CD4-positive, alpha-beta T cell (primary cell): ENCODE results near the gene ITGB6. TPM values are rescaled to one million over a fixed set of nuclear protein-coding genes. Genes with fewer than 3 reads are reported as not detected.

Experiments used
- ATAC-seq: fragments of 200-7000 bp; cut with Tn5 transposase; one replicate; pipeline ENCODE4 v1.10.0; 2022; ENCODE audit warnings: mild to moderate bottlenecking; ENCODE audit not compliant: poor library complexity
- CTCF ChIA-PET: fragments of 350-600 bp; sonication (Branson Sonifier 250); formaldehyde crosslinking; loops from one replicate; lab custom pipeline; 2021; ENCODE audit warnings: antibody characterized with exemption, inconsistent platforms; lab: Charles Lee
- POLR2A ChIA-PET: fragments of 350-600 bp; sonication (Branson Sonifier 250); formaldehyde crosslinking; loops from one replicate; lab custom pipeline; 2021; ENCODE audit warnings: antibody characterized with exemption, inconsistent platforms; lab: Charles Lee
- DNase-seq, 14 experiments: peaks; one replicate each; pipeline ENCODE4 v3.0.0-alpha.2; 2013 to 2020; ENCODE audit warnings: mixed read lengths in 2 of 14
- H3K27ac ChIP-seq, 2 donors: one replicate each; pipeline versions ENCODE4 v1.5.1 to v1.7.0; 2013; ENCODE audit warnings: low read length in 2 of 2, low read depth in 1 of 2, mild to moderate bottlenecking in 1 of 2
- H3K27me3 ChIP-seq, 2 experiments: 1 replicate in 1 of 2; 2 replicates in 1 of 2; pipeline versions ENCODE4 v1.6.1 to v1.7.0; 2013; ENCODE audit warnings: low read length in 2 of 2, control low read depth in 1 of 2, mild to moderate bottlenecking in 1 of 2, moderate library complexity in 1 of 2; ENCODE audit not compliant: insufficient read depth in 2 of 2, control insufficient read depth in 1 of 2
- H3K36me3 ChIP-seq: one replicate; pipeline ENCODE4 v1.6.1; 2013; ENCODE audit warnings: low read length, control low read depth; ENCODE audit not compliant: insufficient read depth
- H3K4me1 ChIP-seq: one replicate; pipeline ENCODE4 v1.6.1; 2013; ENCODE audit warnings: low read length, control low read depth; ENCODE audit not compliant: insufficient read depth
- H3K4me3 ChIP-seq: one replicate; pipeline ENCODE4 v1.5.1; 2013; ENCODE audit warnings: mild to moderate bottlenecking, low read length, moderate library complexity
- H3K9me3 ChIP-seq, 2 experiments: 1 replicate in 1 of 2; 2 replicates in 1 of 2; pipeline versions ENCODE4 v1.6.1 to v1.7.0; 2013; ENCODE audit warnings: low read length in 2 of 2, mild to moderate bottlenecking in 2 of 2, control low read depth in 1 of 2, moderate library complexity in 1 of 2; ENCODE audit not compliant: control insufficient read depth in 1 of 2, insufficient read depth in 1 of 2
- H3K27ac Mint-ChIP-seq: one replicate; pipeline ENCODE4 v1.8.0; 2020; ENCODE audit warnings: mixed read lengths
- H3K27me3 Mint-ChIP-seq: one replicate; pipeline ENCODE4 v1.8.0; 2021; ENCODE audit warnings: mixed read lengths
- H3K36me3 Mint-ChIP-seq: one replicate; pipeline ENCODE4 v1.8.0; 2021; ENCODE audit warnings: low read depth, mixed read lengths
- H3K4me1 Mint-ChIP-seq: one replicate; pipeline ENCODE4 v1.8.0; 2021; ENCODE audit warnings: low read depth, mixed read lengths
- H3K4me3 Mint-ChIP-seq: one replicate; pipeline ENCODE4 v1.8.0; 2020; ENCODE audit warnings: mild to moderate bottlenecking, mixed read lengths
- H3K9me3 Mint-ChIP-seq: one replicate; pipeline ENCODE4 v1.8.0; 2020; ENCODE audit warnings: mixed read lengths
- intact Hi-C, 2 experiments: fragments of 100-400 bp; cut with DNase I in 1 of 2; cut with micrococcal nuclease in 1 of 2; formaldehyde crosslinking; loops; one replicate each; pipeline versions ENCODE4 v1.15.1 to v1.9.0; 2023 to 2025; cut with DNase I, micrococcal nuclease
- total RNA-seq, 174 experiments: library from RNA in 2 of 174; stranded (reverse) in 2 of 174; gene quantifications; one replicate each; pipeline ENCODE4 v1.2.3 and lab custom pipeline; 2021 to 2026
- TF ChIP-seq, protein P1 (sequence below): fragments of 200-600 bp; IDR thresholded peaks from one replicate; pipeline ENCODE4 v1.8.0; 2022; ENCODE audit warnings: antibody characterized with exemption, mild to moderate bottlenecking

ITGB6 gene
- total RNA-seq, 2 experiments from 2014 or later, result not detected

DNA sequence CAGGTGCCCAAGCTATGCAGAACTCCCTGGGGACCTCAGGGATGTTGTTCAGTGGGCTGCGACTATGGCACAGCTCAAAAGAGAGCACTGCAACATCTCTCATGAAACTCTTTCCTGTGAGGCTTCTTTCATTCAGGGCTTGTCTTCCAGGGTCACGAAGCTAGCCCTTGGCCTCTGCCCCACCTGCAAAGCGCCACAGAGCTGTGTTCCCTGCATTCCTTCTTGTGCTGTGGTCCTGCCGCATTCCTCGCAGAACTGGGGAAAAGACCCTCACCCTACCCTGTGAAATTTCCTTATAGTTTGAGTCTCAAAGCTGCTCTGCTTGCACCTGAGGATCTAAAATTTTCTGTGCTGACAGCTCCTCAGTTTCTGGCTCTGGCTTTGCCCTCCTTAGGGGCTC lies 26.3 kb upstream of the ITGB6 start:
- TF ChIP-seq, protein P1, sequence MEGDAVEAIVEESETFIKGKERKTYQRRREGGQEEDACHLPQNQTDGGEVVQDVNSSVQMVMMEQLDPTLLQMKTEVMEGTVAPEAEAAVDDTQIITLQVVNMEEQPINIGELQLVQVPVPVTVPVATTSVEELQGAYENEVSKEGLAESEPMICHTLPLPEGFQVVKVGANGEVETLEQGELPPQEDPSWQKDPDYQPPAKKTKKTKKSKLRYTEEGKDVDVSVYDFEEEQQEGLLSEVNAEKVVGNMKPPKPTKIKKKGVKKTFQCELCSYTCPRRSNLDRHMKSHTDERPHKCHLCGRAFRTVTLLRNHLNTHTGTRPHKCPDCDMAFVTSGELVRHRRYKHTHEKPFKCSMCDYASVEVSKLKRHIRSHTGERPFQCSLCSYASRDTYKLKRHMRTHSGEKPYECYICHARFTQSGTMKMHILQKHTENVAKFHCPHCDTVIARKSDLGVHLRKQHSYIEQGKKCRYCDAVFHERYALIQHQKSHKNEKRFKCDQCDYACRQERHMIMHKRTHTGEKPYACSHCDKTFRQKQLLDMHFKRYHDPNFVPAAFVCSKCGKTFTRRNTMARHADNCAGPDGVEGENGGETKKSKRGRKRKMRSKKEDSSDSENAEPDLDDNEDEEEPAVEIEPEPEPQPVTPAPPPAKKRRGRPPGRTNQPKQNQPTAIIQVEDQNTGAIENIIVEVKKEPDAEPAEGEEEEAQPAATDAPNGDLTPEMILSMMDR, result no peak
- peaks cover 4% of the 10 kb centered on the region for H3K4me1 ChIP-seq
- Mint-ChIP-seq H3K27me3 (no peaks in the 10 kb centered on the region), H3K9me3 (no peaks in the 10 kb centered on the region), H3K27ac (no peak overlapping the region), H3K4me3 (no peak overlapping the region), H3K4me1 (peaks cover 16% of the 10 kb centered on the region), H3K36me3 (no peaks in the 10 kb centered on the region)
- no peak overlapping the region for H3K27ac ChIP-seq
- CTCF ChIA-PET, result interaction anchor here (0.7 to 1.6 kb wide), 2 partner anchors 16 to 25 kb away, joined by 3 read pairs; no protein-coding TSS in a partner anchor
- intact Hi-C loops, result no loop called here
- H3K4me3 ChIP-seq, result no peak overlapping the region
- ATAC-seq (no peak), DNase-seq (no peak)
- H3K27me3 ChIP-seq, result no peaks in the 10 kb centered on the region
- POLR2A ChIA-PET, result no interaction called here
- no peaks in the 10 kb centered on the region for H3K9me3 ChIP-seq
- no peaks in the 10 kb centered on the region for H3K36me3 ChIP-seq

DNA sequence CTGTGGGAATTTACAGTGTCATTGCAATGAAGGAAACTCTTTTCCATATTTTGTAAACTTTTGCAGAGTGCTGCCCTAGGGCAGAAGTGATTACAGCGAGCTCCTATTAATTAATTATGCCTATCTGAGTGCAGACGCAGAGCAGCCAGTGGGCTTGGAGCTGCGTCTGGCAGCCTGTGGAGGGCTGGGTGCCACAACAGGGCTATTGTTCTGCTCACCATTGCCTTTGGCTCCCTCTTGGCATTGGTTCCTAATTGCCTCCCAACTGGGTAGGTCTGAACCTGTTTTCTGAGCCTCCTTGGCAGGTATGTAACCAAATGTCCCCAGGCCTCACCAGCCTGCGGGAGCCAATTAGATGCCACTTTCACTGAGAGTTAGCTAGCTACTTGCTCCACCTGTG lies 25.6 kb upstream of the ITGB6 start:
- CTCF ChIA-PET, result interaction anchor here (0.7 to 1.6 kb wide), 2 partner anchors 16 to 26 kb away, joined by 3 read pairs; no protein-coding TSS in a partner anchor
- Histone ChIP-seq H3K27me3 (no peaks in the 10 kb centered on the region), H3K4me3 (no peak overlapping the region), H3K27ac (no peak overlapping the region), H3K36me3 (no peaks in the 10 kb centered on the region), H3K4me1 (peaks cover 9% of the 10 kb centered on the region), H3K9me3 (no peaks in the 10 kb centered on the region)
- Mint-ChIP-seq H3K27me3 (no peaks in the 10 kb centered on the region), H3K4me1 (peaks cover 22% of the 10 kb centered on the region), H3K36me3 (no peaks in the 10 kb centered on the region), H3K27ac (no peak overlapping the region), H3K4me3 (no peak overlapping the region), H3K9me3 (no peaks in the 10 kb centered on the region)
- DNase-seq, result no peak
- TF ChIP-seq, protein P1, result no peak
- POLR2A ChIA-PET, result no interaction called here
- no peak for ATAC-seq
- intact Hi-C loops, result no loop called here

DNA sequence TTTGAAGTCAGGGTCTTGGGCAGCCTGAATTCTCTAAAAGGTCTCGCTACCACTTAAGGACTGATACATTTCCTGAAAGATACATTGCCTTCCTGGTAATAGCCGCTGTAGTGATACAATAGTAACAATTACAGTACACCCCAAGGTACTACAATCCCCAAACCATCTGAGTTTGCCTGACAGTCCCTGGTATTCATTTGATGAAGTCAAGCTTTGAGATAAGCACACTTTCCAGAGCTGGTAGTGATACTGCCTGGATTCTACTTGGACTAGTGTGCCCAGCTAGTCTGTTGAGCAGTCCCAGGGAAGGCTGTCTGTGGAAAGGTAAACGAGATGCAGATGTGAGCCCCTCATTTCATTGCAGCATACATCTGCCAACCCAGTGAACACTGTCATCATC lies 24.4 kb upstream of the ITGB6 start:
- Histone ChIP-seq H3K9me3 (no peaks in the 10 kb centered on the region), H3K4me3 (no peak overlapping the region), H3K36me3 (no peaks in the 10 kb centered on the region), H3K27ac (no peak overlapping the region), H3K27me3 (no peaks in the 10 kb centered on the region), H3K4me1 (peaks cover 12% of the 10 kb centered on the region)
- Mint-ChIP-seq H3K36me3 (no peaks in the 10 kb centered on the region), H3K27me3 (no peaks in the 10 kb centered on the region), H3K4me3 (no peak overlapping the region), H3K9me3 (no peaks in the 10 kb centered on the region), H3K27ac (no peak overlapping the region), H3K4me1 (peaks cover 33% of the 10 kb centered on the region)
- ATAC-seq (no peak), DNase-seq (no peak)
- POLR2A ChIA-PET, result no interaction called here
- CTCF ChIA-PET, result interaction anchor here (1.0 kb wide), 1 partner anchor 46 kb away, joined by 3 read pairs; no protein-coding TSS in a partner anchor
- TF ChIP-seq, protein P1, result no peak
- intact Hi-C loops, result no loop called here
